Right cardiac atrium (tissue), 5 donors: ENCODE measurements around the gene GRIN3B. TPM values are rescaled to one million over a fixed set of nuclear protein-coding genes. Genes with fewer than 3 reads are reported as not detected.

Experiments used
- ATAC-seq, 2 donors: fragments of 200-7000 bp; cut with Tn5 transposase; one replicate each; pipeline versions ENCODE4 v1.8.0 to v1.9.1; 2020; ENCODE audit warnings: moderate library complexity in 2 of 2, mild to moderate bottlenecking in 1 of 2
- DNase-seq, 3 donors: peaks; one replicate each; pipeline ENCODE4 v3.0.0-alpha.2; 2020
- H3K27ac ChIP-seq: one replicate; pipeline ENCODE4 v1.5.1; 2013; ENCODE audit warnings: mild to moderate bottlenecking, low read length, control low read depth, moderate library complexity
- H3K27me3 ChIP-seq: one replicate; pipeline ENCODE4 v1.6.1; 2013; ENCODE audit not compliant: control insufficient read depth, insufficient read depth
- H3K4me1 ChIP-seq: one replicate; pipeline ENCODE4 v1.6.1; 2013; ENCODE audit warnings: low read length; ENCODE audit not compliant: control insufficient read depth, insufficient read depth
- H3K4me3 ChIP-seq: one replicate; pipeline ENCODE4 v1.5.1; 2013; ENCODE audit warnings: low read length, control low read depth
- H3K9me3 ChIP-seq: one replicate; pipeline ENCODE4 v1.6.1; 2013; ENCODE audit warnings: low read length; ENCODE audit not compliant: control insufficient read depth
- WGBS: extraction: QIAGEN DNeasy Blood & Tissue Kit; methylation state at CpG from one replicate; pipeline ENCODE4 v1.1.7; 2013; 5-methylcytosine and 5-hydroxymethylcytosine counted together
- intact Hi-C, 4 donors: fragments of 100-400 bp; cut with DNase I; formaldehyde crosslinking; loops; one replicate each; pipeline versions ENCODE4 v1.11.0 to v1.14.0; 2022 to 2023
- polyA plus RNA-seq: library from polyadenylated mRNA; stranded (reverse); fragments of 200-250 nt; gene quantifications from one replicate; pipeline ENCODE4 v1.2.3, GENCODE V29; 2013
- total RNA-seq, 4 donors: library from RNA; stranded (reverse); fragmentation: NEBNext Ultra II Directional; extraction: Animal tissue kit (Norgen Biotek cat#: 25700); gene quantifications; one replicate each; pipeline ENCODE4 v1.2.1, GENCODE V29; 2021
- donor health status: healthy with polysubstance abuse.
- donor health status: DM: no; HTN: yes; CAD: no.
- donor health status: DM: no; HTN: no; CAD: no.
- donor health status: DM: no; HTN: yes; CAD: no; lungs with severe emphysema.
- donor health status: DM: yes; HTN: yes; CAD: no.

GRIN3B gene
- total and polyA plus RNA-seq, 5 donors: 0.06 TPM; not detected in 4

DNA sequence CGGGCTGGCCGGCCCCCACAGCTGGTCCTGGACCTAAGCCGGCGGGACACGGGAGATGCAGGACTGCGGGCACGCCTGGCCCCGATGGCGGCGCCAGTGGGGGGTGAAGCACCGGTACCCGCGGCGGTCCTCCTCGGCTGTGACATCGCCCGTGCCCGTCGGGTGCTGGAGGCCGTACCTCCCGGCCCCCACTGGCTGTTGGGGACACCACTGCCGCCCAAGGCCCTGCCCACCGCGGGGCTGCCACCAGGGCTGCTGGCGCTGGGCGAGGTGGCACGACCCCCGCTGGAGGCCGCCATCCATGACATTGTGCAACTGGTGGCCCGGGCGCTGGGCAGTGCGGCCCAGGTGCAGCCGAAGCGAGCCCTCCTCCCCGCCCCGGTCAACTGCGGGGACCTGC, 3.1 kb downstream of the GRIN3B start:
- Histone ChIP-seq H3K27me3 (no peaks in the 10 kb centered on the region), H3K4me3 (no peak overlapping the region), H3K9me3 (no peaks in the 10 kb centered on the region), H3K27ac (no peak overlapping the region), H3K4me1 (no peaks in the 10 kb centered on the region)
- WGBS: 84% methylated on average over 37 of the region's 37 CpGs
- ATAC-seq (no peak), DNase-seq (peak in 1 of 3 donors; percentile 65)
- intact Hi-C loops: no loop called here

DNA sequence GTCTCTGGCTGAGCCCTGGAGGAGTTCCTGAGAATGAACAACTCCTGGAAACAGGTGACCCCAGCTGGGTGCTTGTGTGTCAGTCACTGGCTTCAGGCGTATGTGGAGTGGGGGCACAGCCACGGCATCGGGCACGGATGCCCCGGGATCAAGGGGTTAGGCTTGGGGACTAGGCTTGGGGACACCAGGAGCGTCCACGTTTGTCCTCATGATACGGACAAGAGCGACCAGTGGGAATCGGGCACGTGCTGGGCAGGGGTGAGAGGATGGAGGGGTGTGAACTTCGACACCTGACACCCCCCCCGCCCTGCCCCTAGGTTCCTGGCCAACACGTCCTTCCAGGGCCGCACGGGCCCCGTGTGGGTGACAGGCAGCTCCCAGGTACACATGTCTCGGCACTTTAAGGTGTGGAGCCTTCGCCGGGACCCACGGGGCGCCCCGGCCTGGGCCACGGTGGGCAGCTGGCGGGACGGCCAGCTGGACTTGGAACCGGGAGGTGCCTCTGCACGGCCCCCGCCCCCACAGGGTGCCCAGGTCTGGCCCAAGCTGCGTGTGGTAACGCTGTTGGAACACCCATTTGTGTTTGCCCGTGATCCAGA, 4.1 kb downstream of the GRIN3B start:
- Histone ChIP-seq H3K27ac (no peak overlapping the region), H3K4me1 (no peaks in the 10 kb centered on the region), H3K4me3 (no peak overlapping the region), H3K27me3 (no peaks in the 10 kb centered on the region), H3K9me3 (no peaks in the 10 kb centered on the region)
- DNase-seq (peak in 1 of 3 donors; percentile 54), ATAC-seq (no peak)
- 73% methylated on average over 32 of the region's 32 CpGs for WGBS
- intact Hi-C loops: no loop called here

DNA sequence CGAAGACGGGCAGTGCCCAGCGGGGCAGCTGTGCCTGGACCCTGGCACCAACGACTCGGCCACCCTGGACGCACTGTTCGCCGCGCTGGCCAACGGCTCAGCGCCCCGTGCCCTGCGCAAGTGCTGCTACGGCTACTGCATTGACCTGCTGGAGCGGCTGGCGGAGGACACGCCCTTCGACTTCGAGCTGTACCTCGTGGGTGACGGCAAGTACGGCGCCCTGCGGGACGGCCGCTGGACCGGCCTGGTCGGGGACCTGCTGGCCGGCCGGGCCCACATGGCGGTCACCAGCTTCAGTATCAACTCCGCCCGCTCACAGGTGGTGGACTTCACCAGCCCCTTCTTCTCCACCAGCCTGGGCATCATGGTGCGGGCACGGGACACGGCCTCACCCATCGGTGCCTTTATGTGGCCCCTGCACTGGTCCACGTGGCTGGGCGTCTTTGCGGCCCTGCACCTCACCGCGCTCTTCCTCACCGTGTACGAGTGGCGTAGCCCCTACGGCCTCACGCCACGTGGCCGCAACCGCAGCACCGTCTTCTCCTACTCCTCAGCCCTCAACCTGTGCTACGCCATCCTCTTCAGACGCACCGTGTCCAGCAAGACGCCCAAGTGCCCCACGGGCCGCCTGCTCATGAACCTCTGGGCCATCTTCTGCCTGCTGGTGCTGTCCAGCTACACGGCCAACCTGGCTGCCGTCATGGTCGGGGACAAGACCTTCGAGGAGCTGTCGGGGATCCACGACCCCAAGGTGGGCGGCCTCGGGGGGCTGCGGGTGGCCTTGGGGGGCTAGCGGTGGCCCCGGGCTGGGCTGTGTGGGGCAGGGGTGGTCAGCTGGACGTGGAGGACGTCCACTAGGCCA, 4.8 kb downstream of the GRIN3B start:
- no peak for ATAC-seq

DNA sequence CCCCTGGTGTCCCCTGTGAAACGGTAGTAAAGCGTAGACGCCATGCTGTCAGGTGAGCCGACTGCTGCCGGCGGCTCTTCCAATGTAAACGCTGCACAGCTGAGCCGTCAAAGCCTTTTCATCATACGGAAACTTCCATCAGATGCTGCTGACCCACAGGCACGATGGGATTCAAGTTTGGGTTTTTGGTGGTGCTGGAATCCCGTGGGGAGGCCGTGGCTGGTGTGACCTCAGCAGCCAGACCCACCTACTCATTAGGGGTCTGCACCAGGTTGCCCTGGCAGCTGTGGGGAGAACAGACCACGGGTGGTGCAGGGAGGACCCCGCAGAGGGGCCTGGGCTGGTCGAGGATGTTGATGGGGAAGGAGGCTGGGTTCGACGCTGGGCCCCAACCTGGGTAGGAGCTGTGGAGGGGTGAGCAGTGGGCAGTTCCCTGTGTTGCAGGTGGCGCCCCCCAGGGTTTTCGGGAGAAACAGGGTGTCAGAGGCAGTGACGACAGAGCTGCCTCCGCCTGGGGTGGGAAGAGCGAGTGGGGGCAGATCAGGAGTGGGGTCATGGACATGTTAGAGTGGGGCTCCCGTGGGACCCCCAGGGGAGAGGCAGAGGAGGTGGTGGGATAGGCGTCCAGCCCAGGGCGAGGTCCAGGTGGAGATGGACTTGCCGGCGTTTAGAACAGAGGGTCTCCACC, 6.6 kb downstream of the GRIN3B start:
- H3K4me3 ChIP-seq: no peak overlapping the region
- 84% methylated on average over 27 of the region's 27 CpGs for WGBS
- intact Hi-C loops: no loop called here
- no peaks in the 10 kb centered on the region for H3K27me3 ChIP-seq
- H3K27ac ChIP-seq: no peak overlapping the region
- H3K9me3 ChIP-seq: no peaks in the 10 kb centered on the region
- peak in 1 of 3 donors; percentile 60 for DNase-seq
- no peaks in the 10 kb centered on the region for H3K4me1 ChIP-seq
- no peak for ATAC-seq

More for the DNA sequence above, 4.8 kb downstream of the GRIN3B start:
- H3K27ac ChIP-seq: no peak overlapping the region
- H3K4me1 ChIP-seq: no peaks in the 10 kb centered on the region
- peak in 1 of 3 donors; percentile 64 for DNase-seq
- H3K27me3 ChIP-seq: no peaks in the 10 kb centered on the region
- WGBS: 89% methylated on average over 70 of the region's 70 CpGs
- no peak overlapping the region for H3K4me3 ChIP-seq
- no peaks in the 10 kb centered on the region for H3K9me3 ChIP-seq
- intact Hi-C loops: no loop called here

DNA sequence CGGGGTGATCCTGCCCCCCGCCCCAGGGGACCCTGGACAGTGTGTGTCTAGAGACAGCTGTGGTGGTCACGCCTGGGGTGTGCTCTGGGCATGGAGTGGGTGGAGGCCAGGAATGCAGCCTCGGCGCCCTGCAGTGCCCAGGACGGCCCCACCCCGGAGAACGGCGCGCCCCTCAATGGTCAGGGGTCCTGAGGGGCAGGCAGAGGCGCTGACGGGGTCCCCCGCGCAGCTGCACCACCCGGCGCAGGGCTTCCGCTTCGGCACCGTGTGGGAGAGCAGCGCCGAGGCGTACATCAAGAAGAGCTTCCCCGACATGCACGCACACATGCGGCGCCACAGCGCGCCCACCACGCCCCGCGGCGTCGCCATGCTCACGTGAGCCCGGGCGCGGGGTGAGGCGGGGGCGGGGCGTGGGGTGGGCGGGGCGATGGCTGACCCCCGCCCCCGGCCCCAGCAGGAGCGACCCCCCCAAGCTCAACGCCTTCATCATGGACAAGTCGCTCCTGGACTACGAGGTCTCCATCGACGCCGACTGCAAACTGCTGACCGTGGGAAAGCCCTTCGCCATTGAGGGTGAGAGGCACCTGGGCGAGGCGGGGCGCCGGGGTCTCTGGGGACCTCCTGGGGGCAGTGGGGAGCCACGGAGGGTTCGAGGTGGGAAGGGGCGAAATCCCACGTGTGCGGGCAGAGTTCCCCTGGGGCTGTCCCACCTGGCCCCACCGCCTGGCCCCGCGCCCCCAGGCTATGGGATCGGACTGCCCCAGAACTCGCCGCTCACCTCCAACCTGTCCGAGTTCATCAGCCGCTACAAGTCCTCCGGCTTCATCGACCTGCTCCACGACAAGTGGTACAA, 7.4 kb downstream of the GRIN3B start:
- Histone ChIP-seq H3K27me3 (no peaks in the 10 kb centered on the region), H3K4me1 (no peaks in the 10 kb centered on the region), H3K9me3 (no peaks in the 10 kb centered on the region), H3K27ac (no peak overlapping the region), H3K4me3 (no peak overlapping the region)
- 94% methylated on average over 73 of the region's 73 CpGs for WGBS
- DNase-seq (peak in 1 of 3 donors; percentile 61), ATAC-seq (no peak)
- intact Hi-C loops: no loop called here

DNA sequence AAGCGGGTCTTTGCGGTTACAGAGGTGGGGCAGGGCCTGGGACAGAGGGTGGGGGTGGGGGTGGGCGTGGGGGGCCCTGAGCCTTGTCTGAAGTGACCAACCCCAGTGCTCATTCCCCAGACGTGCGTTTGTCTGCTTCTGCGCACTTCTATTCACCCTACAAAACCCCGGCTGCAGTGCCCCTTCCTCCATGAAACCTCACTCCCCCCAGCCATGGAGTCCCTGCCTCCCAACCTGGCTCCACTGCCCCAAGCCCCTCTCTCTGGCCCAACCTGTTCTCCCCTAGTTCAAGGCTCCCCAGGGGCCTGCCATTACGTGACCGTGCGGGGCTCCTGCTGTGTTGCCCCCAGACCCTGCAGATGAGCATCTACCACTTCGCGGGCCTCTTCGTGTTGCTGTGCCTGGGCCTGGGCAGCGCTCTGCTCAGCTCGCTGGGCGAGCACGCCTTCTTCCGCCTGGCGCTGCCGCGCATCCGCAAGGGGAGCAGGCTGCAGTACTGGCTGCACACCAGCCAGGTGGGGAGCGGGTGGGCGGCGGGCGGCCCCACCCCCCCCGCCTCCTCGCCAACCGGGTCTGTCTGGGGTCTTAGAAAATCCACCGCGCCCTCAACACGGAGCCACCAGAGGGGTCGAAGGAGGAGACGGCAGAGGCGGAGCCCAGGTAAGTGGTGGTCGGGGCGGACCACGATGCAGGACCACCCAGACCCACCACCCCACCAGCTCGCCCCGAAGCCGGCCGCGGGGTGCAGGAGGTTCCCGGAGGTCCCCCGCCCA, 8.2 kb downstream of the GRIN3B start:
- no peak overlapping the region for H3K27ac ChIP-seq
- no peaks in the 10 kb centered on the region for H3K9me3 ChIP-seq
- DNase-seq (peak in 1 of 3 donors; percentile 65), ATAC-seq (no peak)
- intact Hi-C loops: no loop called here
- no peaks in the 10 kb centered on the region for H3K27me3 ChIP-seq
- no peaks in the 10 kb centered on the region for H3K4me1 ChIP-seq
- WGBS: 94% methylated on average over 45 of the region's 45 CpGs
- H3K4me3 ChIP-seq: no peak overlapping the region

DNA sequence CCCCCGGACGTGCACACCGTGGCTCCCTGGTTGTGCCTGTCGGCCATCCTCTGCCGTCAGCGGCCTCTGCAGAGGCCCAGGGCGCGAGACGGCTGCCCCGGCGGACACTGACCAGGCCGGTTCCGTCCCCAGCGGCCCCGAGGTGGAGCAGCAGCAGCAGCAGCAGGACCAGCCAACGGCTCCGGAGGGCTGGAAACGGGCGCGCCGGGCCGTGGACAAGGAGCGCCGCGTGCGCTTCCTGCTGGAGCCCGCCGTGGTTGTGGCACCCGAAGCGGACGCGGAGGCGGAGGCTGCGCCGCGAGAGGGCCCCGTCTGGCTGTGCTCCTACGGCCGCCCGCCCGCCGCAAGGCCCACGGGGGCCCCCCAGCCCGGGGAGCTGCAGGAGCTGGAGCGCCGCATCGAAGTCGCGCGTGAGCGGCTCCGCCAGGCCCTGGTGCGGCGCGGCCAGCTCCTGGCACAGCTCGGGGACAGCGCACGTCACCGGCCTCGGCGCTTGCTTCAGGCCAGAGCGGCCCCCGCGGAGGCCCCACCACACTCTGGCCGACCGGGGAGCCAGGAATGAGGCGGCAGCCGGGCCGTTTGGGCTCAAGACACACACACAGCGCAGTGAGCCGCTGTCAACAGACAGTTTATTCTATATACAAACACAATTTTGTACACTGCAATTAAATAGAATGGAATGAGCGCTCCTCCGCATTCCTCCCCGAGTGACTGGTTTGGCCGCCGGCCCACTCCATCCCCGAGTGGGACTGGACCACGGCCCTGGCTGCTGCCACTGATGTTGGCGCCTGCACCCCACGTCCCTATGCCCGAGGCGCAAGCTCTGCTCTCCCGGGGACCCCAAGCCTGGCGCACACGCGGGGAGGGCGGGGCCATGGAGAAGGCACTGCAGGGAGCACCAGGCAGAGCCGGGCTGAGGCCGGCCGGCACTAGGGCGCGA, 9.1 kb downstream of the GRIN3B start:
- no peak overlapping the region for H3K27ac ChIP-seq
- H3K4me3 ChIP-seq: no peak overlapping the region
- no peaks in the 10 kb centered on the region for H3K27me3 ChIP-seq
- no peaks in the 10 kb centered on the region for H3K4me1 ChIP-seq
- intact Hi-C loops: no loop called here
- DNase-seq (peak; percentile 76 to 87 (median 82)), ATAC-seq (peak; percentile 25 to 53)
- H3K9me3 ChIP-seq: no peaks in the 10 kb centered on the region
- 71% methylated on average over 92 of the region's 92 CpGs for WGBS

DNA sequence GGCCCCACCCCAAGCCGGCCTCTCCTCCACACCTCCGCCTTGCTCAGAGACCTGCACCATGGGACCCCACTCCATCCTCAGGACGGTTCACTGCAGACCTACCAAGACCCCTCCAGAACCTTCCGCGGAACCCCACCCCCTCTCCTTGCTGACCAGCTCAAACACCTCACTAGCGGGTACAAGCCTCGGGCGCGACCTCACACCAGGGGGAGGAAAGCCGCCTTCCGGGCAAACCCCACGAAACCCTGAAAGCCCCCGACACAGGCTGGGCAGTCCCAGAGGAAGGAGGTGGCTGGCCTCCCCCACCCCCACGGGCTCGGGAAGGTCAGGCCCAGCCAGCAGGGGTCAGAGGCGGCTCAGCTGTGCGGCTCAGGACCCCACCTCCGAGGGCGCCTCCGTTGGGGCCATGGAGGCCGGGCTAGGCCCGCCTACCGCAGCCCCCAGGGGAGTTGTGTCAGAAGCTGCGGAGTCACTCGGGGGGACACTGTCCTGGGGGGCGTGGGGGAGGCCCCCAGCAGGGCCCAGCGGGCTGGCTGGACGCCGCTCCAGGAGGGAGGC, 9.8 kb downstream of the GRIN3B start:
- Histone ChIP-seq H3K27me3 (no peaks in the 10 kb centered on the region), H3K9me3 (no peaks in the 10 kb centered on the region), H3K4me3 (no peak overlapping the region), H3K4me1 (no peaks in the 10 kb centered on the region), H3K27ac (no peak overlapping the region)
- WGBS: 80% methylated on average over 29 of the region's 29 CpGs
- DNase-seq (peak in 1 of 3 donors; percentile 64), ATAC-seq (peak in 1 of 2 donors; percentile 1)
- intact Hi-C loops: no loop called here
